Iris pigment epithelial cell (primary cell): Measurements from ENCODE around the gene LEO1.
"Not testable (repeated sequence)": the region's sequence is repeated elsewhere in the genome, so short reads cannot be mapped to it uniquely, and the experiment has no call there.

Experiments
- DNase-seq: peaks from one replicate; pipeline ENCODE4 v3.0.0-alpha.2; 2011; ENCODE audit warnings: low read depth

The LEO1 gene

GRCh38 chr15:52003710-52004109, 32.1 kb upstream of the LEO1 start:
- DNase-seq = no peak

GRCh38 chr15:52003089-52003488, 31.5 kb upstream of the LEO1 start:
- not testable (repeated sequence) for DNase-seq

GRCh38 chr15:52002351-52002750, 30.8 kb upstream of the LEO1 start:
- no peak for DNase-seq

GRCh38 chr15:51992953-51993352, 21.4 kb upstream of the LEO1 start:
- DNase-seq = peak; percentile 52

GRCh38 chr15:51991141-51991540, 19.6 kb upstream of the LEO1 start:
- DNase-seq = no peak

- DNase-seq = no peak
Measured at GRCh38 chr15:51982770-51983103, 11.2 kb upstream of the LEO1 start.

GRCh38 chr15:51982013-51982769, 10.6 kb upstream of the LEO1 start:
- DNase-seq = peak; percentile 83

- DNase-seq = no peak
Measured at GRCh38 chr15:51973775-51974174, 2.2 kb upstream of the LEO1 start.

GRCh38 chr15:51973220-51973619, 1.6 kb upstream of the LEO1 start:
- DNase-seq = no peak

- no peak for DNase-seq
Measured at GRCh38 chr15:51971032-51971374, 575 bp downstream of the LEO1 start.

GRCh38 chr15:51970132-51970817, 1.3 kb downstream of the LEO1 start:
- DNase-seq = no peak

- peak; percentile 34 for DNase-seq
Measured at GRCh38 chr15:51969728-51970127, 1.9 kb downstream of the LEO1 start.

GRCh38 chr15:51967583-51967982, 4.0 kb downstream of the LEO1 start:
- DNase-seq = no peak

- DNase-seq = no peak
Measured at GRCh38 chr15:51966192-51966591, 5.4 kb downstream of the LEO1 start.

GRCh38 chr15:51965691-51966090, 5.9 kb downstream of the LEO1 start:
- DNase-seq = no peak

GRCh38 chr15:51955504-51955903, 16.1 kb downstream of the LEO1 start:
- DNase-seq = no peak

GRCh38 chr15:51952805-51953204, 18.8 kb downstream of the LEO1 start:
- no peak for DNase-seq

GRCh38 chr15:51947124-51947523, 24.5 kb downstream of the LEO1 start:
- DNase-seq = peak; percentile 56

GRCh38 chr15:51939216-51939615, 32.4 kb downstream of the LEO1 start:
- no peak for DNase-seq

- DNase-seq = no peak
Measured at GRCh38 chr15:51938286-51938685, 33.3 kb downstream of the LEO1 start.

- no peak for DNase-seq
Measured at GRCh38 chr15:51936105-51936478, 35.5 kb downstream of the LEO1 start.

- DNase-seq = peak; percentile 4
Measured at GRCh38 chr15:51935466-51936104, 36.0 kb downstream of the LEO1 start.

GRCh38 chr15:51932161-51932560, 39.4 kb downstream of the LEO1 start:
- DNase-seq = no peak

GRCh38 chr15:51931638-51932037, 39.9 kb downstream of the LEO1 start:
- DNase-seq = peak; percentile 50
